ENCODE measurements around the gene AMMECR1. TPM values are rescaled to one million over a fixed set of nuclear protein-coding genes. Genes with fewer than 3 reads are reported as not detected.

Gene AMMECR1
- polyA plus RNA-seq, 4 donors: 10.0 to 21.3 (median 19.6) TPM

GRCh38 chrX:110214684-110215083, 103.2 kb downstream of the AMMECR1 start:
- no peak for DNase-seq (ENCODE audit: low read depth in 4 of 4, low spot score in 3 of 4)

- no peak for DNase-seq (ENCODE audit: low read depth in 4 of 4, low spot score in 3 of 4)
Observed at GRCh38 chrX:110213183-110213582, 104.7 kb downstream of the AMMECR1 start.

- no peak for DNase-seq (ENCODE audit: low read depth in 4 of 4, low spot score in 3 of 4)
Observed at GRCh38 chrX:110212299-110212698, 105.6 kb downstream of the AMMECR1 start.

GRCh38 chrX:110211340-110211739, 106.5 kb downstream of the AMMECR1 start:
- no peak for DNase-seq (ENCODE audit: low read depth in 4 of 4, low spot score in 3 of 4)

- no peak for DNase-seq (ENCODE audit: low read depth in 4 of 4, low spot score in 3 of 4)
Observed at GRCh38 chrX:110210417-110211139, 107.3 kb downstream of the AMMECR1 start.

GRCh38 chrX:110208092-110208491, 109.8 kb downstream of the AMMECR1 start:
- DNase-seq (ENCODE audit: low read depth in 4 of 4, low spot score in 3 of 4): no peak

GRCh38 chrX:110204986-110205385, 112.9 kb downstream of the AMMECR1 start:
- no peak for DNase-seq (ENCODE audit: low read depth in 4 of 4, low spot score in 3 of 4)

GRCh38 chrX:110201799-110202198, 116.1 kb downstream of the AMMECR1 start:
- DNase-seq (ENCODE audit: low read depth in 4 of 4, low spot score in 3 of 4): no peak

GRCh38 chrX:110194977-110195376, 122.9 kb downstream of the AMMECR1 start:
- no peak for DNase-seq (ENCODE audit: low read depth in 4 of 4, low spot score in 3 of 4)

GRCh38 chrX:110192516-110192915, 125.4 kb downstream of the AMMECR1 start:
- DNase-seq (ENCODE audit: low read depth in 4 of 4, low spot score in 3 of 4): no peak

- DNase-seq (ENCODE audit: low read depth in 4 of 4, low spot score in 3 of 4): no peak
Observed at GRCh38 chrX:110188701-110189558, 129.0 kb downstream of the AMMECR1 start.

- no peak for DNase-seq (ENCODE audit: low read depth in 4 of 4, low spot score in 3 of 4)
Observed at GRCh38 chrX:110183314-110183713, 134.6 kb downstream of the AMMECR1 start.

GRCh38 chrX:110182865-110183264, 135.0 kb downstream of the AMMECR1 start:
- no peak for DNase-seq (ENCODE audit: low read depth in 4 of 4, low spot score in 3 of 4)

GRCh38 chrX:110182362-110182761, 135.5 kb downstream of the AMMECR1 start:
- DNase-seq (ENCODE audit: low read depth in 4 of 4, low spot score in 3 of 4): no peak

- no peak for DNase-seq (ENCODE audit: low read depth in 4 of 4, low spot score in 3 of 4)
Observed at GRCh38 chrX:110181459-110182137, 136.3 kb downstream of the AMMECR1 start.

- no peak for DNase-seq (ENCODE audit: low read depth in 4 of 4, low spot score in 3 of 4)
Observed at GRCh38 chrX:110180928-110181310, 137.0 kb downstream of the AMMECR1 start.

- no peak for DNase-seq (ENCODE audit: low read depth in 4 of 4, low spot score in 3 of 4)
Observed at GRCh38 chrX:110180176-110180927, 137.5 kb downstream of the AMMECR1 start.

GRCh38 chrX:110178179-110178865, 139.6 kb downstream of the AMMECR1 start:
- no peak for DNase-seq (ENCODE audit: low read depth in 4 of 4, low spot score in 3 of 4)

- DNase-seq (ENCODE audit: low read depth in 4 of 4, low spot score in 3 of 4): no peak
Observed at GRCh38 chrX:110175696-110176095, 142.2 kb downstream of the AMMECR1 start.

GRCh38 chrX:110175146-110175545, 142.7 kb downstream of the AMMECR1 start:
- DNase-seq (ENCODE audit: low read depth in 4 of 4, low spot score in 3 of 4): no peak
